Keratinocyte (primary cell): ENCODE results near the gene COL7A1. TPM values are rescaled to one million over a fixed set of nuclear protein-coding genes. Genes with fewer than 3 reads are reported as not detected.

Experiments
- DNase-seq: peaks from one replicate; pipeline ENCODE4 v3.0.0-alpha.2; 2011; ENCODE audit warnings: low read depth, missing footprints, low spot score
- FAIRE-seq: peaks from 2 replicates; lab custom pipeline; 2011; peaks lifted over from hg19 to GRCh38; lab: Jason Lieb, UNC
- H2AFZ ChIP-seq: 2 replicates; pipeline ENCODE4 v1.6.0; 2012; ENCODE audit warnings: low read length, control low read depth, inconsistent platforms; ENCODE audit not compliant: control insufficient read depth
- H3K27ac ChIP-seq: 2 replicates; pipeline ENCODE4 v1.5.1; 2011; ENCODE audit warnings: low read length; ENCODE audit not compliant: control insufficient read depth, insufficient read depth
- H3K27me3 ChIP-seq: 3 replicates; pipeline ENCODE4 v1.6.0; 2011; ENCODE audit warnings: low read length; ENCODE audit not compliant: control insufficient read depth, insufficient read depth; ENCODE audit errors: extremely low read depth
- H3K36me3 ChIP-seq, 2 experiments: 2 replicates in 1 of 2; 3 replicates in 1 of 2; pipeline ENCODE4 v1.5.1; 2011; ENCODE audit warnings: low read length in 2 of 2, mild to moderate bottlenecking in 1 of 2; ENCODE audit not compliant: control insufficient read depth in 2 of 2, insufficient read depth in 2 of 2; ENCODE audit errors: extremely low read depth in 1 of 2
- H3K4me1 ChIP-seq: 3 replicates; pipeline ENCODE4 v1.5.1; 2011; ENCODE audit warnings: low read length; ENCODE audit not compliant: control insufficient read depth, insufficient read depth; ENCODE audit errors: extremely low read depth
- H3K4me2 ChIP-seq: 3 replicates; pipeline ENCODE4 v1.6.0; 2011; ENCODE audit warnings: low read depth, low read length; ENCODE audit not compliant: control insufficient read depth, insufficient read depth; ENCODE audit errors: extremely low read depth
- H3K4me3 ChIP-seq, 3 experiments: fragments of 200-600 bp in 1 of 3; sonication (generic) in 1 of 3; 2 replicates in 2 of 3; 3 replicates in 1 of 3; pipeline ENCODE4 v1.5.1; 2011 to 2016; ENCODE audit warnings: low read length in 3 of 3, mild to moderate bottlenecking in 3 of 3, control low read depth in 2 of 3, inconsistent platforms in 1 of 3, low read depth in 1 of 3, mixed read lengths in 1 of 3, mixed run types in 1 of 3, moderate library complexity in 1 of 3; ENCODE audit not compliant: control insufficient read depth in 2 of 3, insufficient read depth in 2 of 3; ENCODE audit errors: extremely low read depth in 1 of 3
- H3K79me2 ChIP-seq: 2 replicates; pipeline ENCODE4 v1.6.0; 2012; ENCODE audit warnings: low read length; ENCODE audit not compliant: control insufficient read depth, insufficient read depth
- H3K9ac ChIP-seq: 3 replicates; pipeline ENCODE4 v1.6.0; 2011; ENCODE audit warnings: low read length; ENCODE audit not compliant: control insufficient read depth, insufficient read depth; ENCODE audit errors: extremely low read depth
- H3K9me1 ChIP-seq: 3 replicates; pipeline ENCODE4 v1.6.0; 2011; ENCODE audit warnings: low read length; ENCODE audit not compliant: control insufficient read depth, insufficient read depth; ENCODE audit errors: extremely low read depth
- H3K9me3 ChIP-seq: 2 replicates; pipeline ENCODE4 v1.5.1; 2012; ENCODE audit warnings: low read depth, low read length; ENCODE audit not compliant: control insufficient read depth
- H4K20me1 ChIP-seq: 3 replicates; pipeline ENCODE4 v1.6.0; 2011; ENCODE audit warnings: low read length; ENCODE audit not compliant: control insufficient read depth, insufficient read depth; ENCODE audit errors: extremely low read depth
- CTCF ChIP-seq, 3 experiments: IDR thresholded peaks in 1 of 3; conservative IDR thresholded peaks in 1 of 3; optimal IDR thresholded peaks in 1 of 3; 2 replicates in 2 of 3; 3 replicates in 1 of 3; pipeline versions ENCODE3 to v1.5.1; 2011; ENCODE audit warnings: low read length in 3 of 3, mild to moderate bottlenecking in 3 of 3, moderate library complexity in 2 of 3, control low read depth in 1 of 3, inconsistent platforms in 1 of 3; ENCODE audit not compliant: insufficient read depth in 2 of 3; ENCODE audit errors: extremely low read depth in 1 of 3
- EZH2 ChIP-seq: IDR thresholded peaks from one replicate; pipeline ENCODE4 v1.6.1; 2012; ENCODE audit warnings: inconsistent platforms, mild to moderate bottlenecking, low read length, moderate library complexity
- dilution Hi-C: fragments of 300-500 bp; cut with MboI; formaldehyde crosslinking; loops from one replicate; pipeline ENCODE4 v1.7.0; 2020; ENCODE audit warnings: low sequenced_read_pairs; ENCODE audit not compliant: extremely low pct_ligation_motif_present
- polyA plus RNA-seq, 5 experiments: library from polyadenylated mRNA; depleted of rRNA in 3 of 5; stranded (reverse) in 3 of 5; stranded (forward) in 1 of 5; unstranded in 1 of 5; fragments of >200 nt; gene quantifications; 1 replicate in 1 of 5; 2 replicates in 3 of 5; 3 replicates in 1 of 5; pipeline versions ENCODE4 v1.2.1 to v1.2.3, GENCODE V29; 2011 to 2012; ENCODE audit warnings: missing spikeins in 2 of 5, low read depth in 1 of 5, low replicate concordance in 1 of 5

Gene COL7A1
- polyA plus RNA-seq, 1 donor (not counting 4 experiments of a cell fraction or from before 2014, with no cell fraction given) = 59.4 TPM

GRCh38 chr3:48566401-48566760 lies 28.7 kb downstream of the COL7A1 start:
- Histone ChIP-seq H3K9me1 (peaks cover 3% of the 10 kb centered on the region), H3K4me1 (peaks cover 38% of the 10 kb centered on the region), H3K27me3 (no peaks in the 10 kb centered on the region), H2AFZ (no peak overlapping the region), H3K4me3 (no peak overlapping the region), H3K36me3 (peaks cover 49 to 56% of the 10 kb centered on the region in 2 experiments), H4K20me1 (peaks cover 12% of the 10 kb centered on the region), H3K79me2 (no peaks in the 10 kb centered on the region), H3K4me2 (no peak overlapping the region), H3K9ac (no peak overlapping the region), H3K27ac (no peak overlapping the region), H3K9me3 (no peaks in the 10 kb centered on the region)
- TF ChIP-seq CTCF (optimal IDR thresholded peaks at IDR 0.05 in 1 of 3, IDR thresholded peaks at IDR 0.05 in 1 of 3, conservative IDR thresholded peaks at IDR 0.05 in 1 of 3; ENCODE audit: extremely low read depth in 1 of 3, insufficient read depth in 2 of 3, low read length in 3 of 3) (no peak), EZH2 (no peak)
- dilution Hi-C loops = no loop called here
- no peak for FAIRE-seq
- no peak for DNase-seq

- H3K4me1 ChIP-seq = peaks cover 38% of the 10 kb centered on the region
- no peaks in the 10 kb centered on the region for H3K27me3 ChIP-seq
- peaks cover 12% of the 10 kb centered on the region for H4K20me1 ChIP-seq
- no peak overlapping the region for H3K4me3 ChIP-seq
- H3K9ac ChIP-seq = no peak overlapping the region
- peak; percentile 88 for FAIRE-seq
- dilution Hi-C loops = no loop called here
- H3K27ac ChIP-seq = no peak overlapping the region
- no peak overlapping the region for H3K4me2 ChIP-seq
- H3K36me3 ChIP-seq = peaks cover 48 to 52% of the 10 kb centered on the region in 2 experiments
- H2AFZ ChIP-seq = no peak overlapping the region
- H3K9me3 ChIP-seq = no peaks in the 10 kb centered on the region
- peaks cover 3% of the 10 kb centered on the region for H3K9me1 ChIP-seq
- H3K79me2 ChIP-seq = no peaks in the 10 kb centered on the region
- TF ChIP-seq EZH2 (no peak), CTCF (optimal IDR thresholded peaks at IDR 0.05 in 1 of 3, IDR thresholded peaks at IDR 0.05 in 1 of 3, conservative IDR thresholded peaks at IDR 0.05 in 1 of 3; ENCODE audit: extremely low read depth in 1 of 3, insufficient read depth in 2 of 3, low read length in 3 of 3) (no peak)
- DNase-seq = no peak
Measured at GRCh38 chr3:48565591-48566400, 29.3 kb downstream of the COL7A1 start.
